PC-9 (cell line): ENCODE data around the gene APOBEC3B.

Source experiments
- CTCF ChIP-seq: fragments of 200-600 bp; sonication (generic); conservative IDR thresholded peaks from 2 replicates; pipeline ENCODE4 v1.6.1; 2017; ENCODE audit warnings: mixed run types, antibody characterized with exemption, mild to moderate bottlenecking, moderate library complexity
- EZH2 ChIP-seq: fragments of 200-600 bp; sonication (generic); IDR thresholded peaks from 2 replicates; pipeline ENCODE4 v1.8.0; 2017; ENCODE audit warnings: antibody characterized with exemption, low read depth

DNA sequence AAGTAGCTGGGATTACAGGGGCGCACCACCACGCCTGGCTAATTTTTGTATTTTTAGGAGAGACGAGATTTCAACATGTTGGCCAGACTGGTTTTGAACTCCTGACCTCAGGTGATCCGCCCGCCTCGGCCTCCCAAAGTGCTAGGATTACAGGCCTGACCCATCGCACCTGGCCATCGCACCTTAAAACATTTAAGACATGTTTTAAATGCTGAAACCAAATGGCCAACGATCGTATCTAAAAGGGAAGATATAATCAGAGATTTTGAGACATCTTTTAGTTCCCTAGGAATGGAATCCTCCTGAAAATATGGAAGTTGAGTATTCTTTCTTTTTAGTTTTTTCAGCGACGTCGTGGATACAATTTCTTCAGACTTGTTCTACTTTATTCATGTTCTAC, 46.5 kb upstream of the APOBEC3B start:
- TF ChIP-seq CTCF (no peak), EZH2 (no peak)
